Measurements from ENCODE around the gene AMH.
"Not testable (repeated sequence)": the region's sequence is repeated elsewhere in the genome, so short reads cannot be mapped to it uniquely, and the experiment has no call there.

AMH gene

GRCh38 chr19:2249010-2249866 is at the start of gene AMH:
Gene AMH (plus strand): TSS chr19:2249323. CDS start chr19:2249333, 10 bp downstream.
- Histone ChIP-seq H3K27ac (ENCODE audit: low read length) (no peak within 1 kb of the TSS), H2AFZ (ENCODE audit: low read depth, low read length) (no peak within 1 kb of the TSS), H3K79me2 (ENCODE audit: low read length) (peaks cover 3% of the 10 kb centered on the region; the same call in 1 of the 2 replicates), H3K36me3 (replicated peaks; ENCODE audit: low read depth, low read length) (peaks cover 58% of the 10 kb centered on the region), H3K4me3 (ENCODE audit: low read length) (no peak within 1 kb of the TSS), H3K27me3 (ENCODE audit: low read depth, low read length) (no peaks in the 10 kb centered on the region), H4K20me1 (ENCODE audit: insufficient read depth, low read length) (peaks cover 24% of the 10 kb centered on the region), H3K4me1 (ENCODE audit: low read length) (no peaks in the 10 kb centered on the region), H3K4me2 (ENCODE audit: low read length) (no peak within 1 kb of the TSS), H3K9me3 (ENCODE audit: insufficient read depth, low read length) (no peaks in the 10 kb centered on the region), H3K9ac (ENCODE audit: low read length) (no peak within 1 kb of the TSS)
- TF ChIP-seq EZH2phosphoT487 (IDR thresholded peaks at IDR 0.05; ENCODE audit: low read depth) (no peak), CTCF (IDR thresholded peaks at IDR 0.05; ENCODE audit: low read depth, low read length) (no peak)

GRCh38 chr19:2199861-2200623 is 49.1 kb upstream of the AMH start:
- no peak for TF ChIP-seq EZH2phosphoT487 (IDR thresholded peaks at IDR 0.05; ENCODE audit: low read depth)
- TF ChIP-seq CTCF (IDR thresholded peaks at IDR 0.05; ENCODE audit: low read depth, low read length), result no peak
- H3K79me2 ChIP-seq (ENCODE audit: low read length), result peaks cover 33% of the 10 kb centered on the region

GRCh38 chr19:2200624-2201294 is 48.4 kb upstream of the AMH start:
- H3K9ac ChIP-seq (ENCODE audit: low read length); H3K4me1 ChIP-seq (ENCODE audit: low read length); H3K27ac ChIP-seq (ENCODE audit: low read length); H3K9me3 ChIP-seq (ENCODE audit: insufficient read depth, low read length); H3K4me2 ChIP-seq (ENCODE audit: low read length); H3K27me3 ChIP-seq (ENCODE audit: low read depth, low read length); H3K4me3 ChIP-seq (ENCODE audit: low read length); H2AFZ ChIP-seq (ENCODE audit: low read depth, low read length): not testable (repeated sequence)
- peaks cover 24% of the 10 kb centered on the region for H3K36me3 ChIP-seq (replicated peaks; ENCODE audit: low read depth, low read length)
- peaks cover 33% of the 10 kb centered on the region for H3K79me2 ChIP-seq (ENCODE audit: low read length)
- H4K20me1 ChIP-seq (ENCODE audit: insufficient read depth, low read length), result peaks cover 46% of the 10 kb centered on the region

More at GRCh38 chr19:2199861-2200623, 49.1 kb upstream of the AMH start:
- no peak overlapping the region for H3K9ac ChIP-seq (ENCODE audit: low read length)
- H4K20me1 ChIP-seq (ENCODE audit: insufficient read depth, low read length), result peaks cover 53% of the 10 kb centered on the region
- no peak overlapping the region for H3K4me3 ChIP-seq (ENCODE audit: low read length)
- H3K36me3 ChIP-seq (replicated peaks; ENCODE audit: low read depth, low read length), result peaks cover 21% of the 10 kb centered on the region
- no peak overlapping the region for H3K4me2 ChIP-seq (ENCODE audit: low read length)
- no peaks in the 10 kb centered on the region for H3K9me3 ChIP-seq (ENCODE audit: insufficient read depth, low read length)
- no peaks in the 10 kb centered on the region for H3K4me1 ChIP-seq (ENCODE audit: low read length)
- H2AFZ ChIP-seq (ENCODE audit: low read depth, low read length), result no peak overlapping the region
- no peaks in the 10 kb centered on the region for H3K27me3 ChIP-seq (ENCODE audit: low read depth, low read length)
- no peak overlapping the region for H3K27ac ChIP-seq (ENCODE audit: low read length)

GRCh38 chr19:2201473-2202148 is 47.5 kb upstream of the AMH start:
- peaks cover 32% of the 10 kb centered on the region for H3K79me2 ChIP-seq (ENCODE audit: low read length)
- no peaks in the 10 kb centered on the region for H3K27me3 ChIP-seq (ENCODE audit: low read depth, low read length)
- H3K9ac ChIP-seq (ENCODE audit: low read length), result no peak overlapping the region
- no peaks in the 10 kb centered on the region for H3K9me3 ChIP-seq (ENCODE audit: insufficient read depth, low read length)
- H3K4me3 ChIP-seq (ENCODE audit: low read length), result no peak overlapping the region
- no peak overlapping the region for H3K4me2 ChIP-seq (ENCODE audit: low read length)
- no peak overlapping the region for H3K27ac ChIP-seq (ENCODE audit: low read length)
- TF ChIP-seq CTCF (IDR thresholded peaks at IDR 0.05; ENCODE audit: low read depth, low read length) (no peak), EZH2phosphoT487 (IDR thresholded peaks at IDR 0.05; ENCODE audit: low read depth) (no peak)
- H4K20me1 ChIP-seq (ENCODE audit: insufficient read depth, low read length), result peaks cover 42% of the 10 kb centered on the region
- peaks cover 24% of the 10 kb centered on the region for H3K36me3 ChIP-seq (replicated peaks; ENCODE audit: low read depth, low read length)
- H2AFZ ChIP-seq (ENCODE audit: low read depth, low read length), result no peak overlapping the region
- no peaks in the 10 kb centered on the region for H3K4me1 ChIP-seq (ENCODE audit: low read length)
